OCI-LY1 (cell line): ENCODE measurements around the gene PTTG1IP2.

Source experiments
- H2AFZ ChIP-seq: fragments of 200-600 bp; sonication (generic), shearing (Covaris generic); 2 replicates; pipeline ENCODE4 v1.6.0; 2014; ENCODE audit warnings: antibody characterized with exemption, mild to moderate bottlenecking, low read length
- H3F3A ChIP-seq: fragments of 200-600 bp; sonication (generic), shearing (Covaris generic); 2 replicates; pipeline ENCODE4 v1.6.0; 2014; ENCODE audit warnings: mild to moderate bottlenecking, antibody characterized with exemption, low read length, moderate library complexity; ENCODE audit not compliant: insufficient read depth
- H3K27ac ChIP-seq: fragments of 200-600 bp; sonication (generic); 2 replicates; pipeline ENCODE4 v1.5.1; 2014; ENCODE audit warnings: low read length, mixed run types, mild to moderate bottlenecking, low read depth; ENCODE audit not compliant: poor library complexity, severe bottlenecking
- H3K27me3 ChIP-seq: fragments of 200-600 bp; sonication (generic); 2 replicates; pipeline ENCODE4 v1.6.0; 2014; ENCODE audit warnings: antibody characterized with exemption, mild to moderate bottlenecking, low read length, moderate library complexity; ENCODE audit not compliant: insufficient read depth
- H3K36me3 ChIP-seq: fragments of 200-600 bp; sonication (generic); 2 replicates; pipeline ENCODE4 v1.6.1; 2014; ENCODE audit warnings: mild to moderate bottlenecking, antibody characterized with exemption, low read length, moderate library complexity, mixed read lengths; ENCODE audit not compliant: insufficient read depth
- H3K4me1 ChIP-seq: fragments of 200-600 bp; sonication (generic); 2 replicates; pipeline ENCODE4 v1.5.1; 2014; ENCODE audit warnings: mild to moderate bottlenecking, low read length, moderate library complexity; ENCODE audit not compliant: insufficient read depth, severe bottlenecking
- H3K4me2 ChIP-seq: fragments of 200-600 bp; sonication (generic), shearing (Covaris generic); 2 replicates; pipeline ENCODE4 v1.6.1; 2014; ENCODE audit warnings: low read length
- H3K4me3 ChIP-seq: fragments of 200-600 bp; sonication (generic); 2 replicates; pipeline ENCODE4 v1.5.1; 2014; ENCODE audit warnings: low read length, low read depth, mild to moderate bottlenecking, mixed read lengths; ENCODE audit not compliant: poor library complexity, severe bottlenecking
- H3K79me2 ChIP-seq: fragments of 200-600 bp; shearing (Covaris generic); 2 replicates; pipeline ENCODE4 v1.6.1; 2016; ENCODE audit warnings: mixed run types, low read length, mixed read lengths; ENCODE audit not compliant: insufficient read depth
- H3K9ac ChIP-seq: fragments of 200-600 bp; sonication (generic), shearing (Covaris generic); 2 replicates; pipeline ENCODE4 v1.6.1; 2014; ENCODE audit warnings: mild to moderate bottlenecking, low read length, mixed read lengths
- H3K9me2 ChIP-seq: fragments of 200-600 bp; sonication (generic), shearing (Covaris generic); 2 replicates; pipeline ENCODE4 v1.6.1; 2014; ENCODE audit warnings: low read depth, mild to moderate bottlenecking, low read length, mixed read lengths
- H3K9me3 ChIP-seq: fragments of 200-600 bp; shearing (Covaris generic); 2 replicates; pipeline ENCODE4 v1.6.1; 2014; ENCODE audit warnings: low read length, mixed read lengths
- H4K20me1 ChIP-seq: fragments of 200-600 bp; sonication (generic), shearing (Covaris generic); 2 replicates; pipeline ENCODE4 v1.6.0; 2016; ENCODE audit warnings: mild to moderate bottlenecking, low read length; ENCODE audit not compliant: insufficient read depth
- CTCF ChIP-seq: fragments of 200-600 bp; sonication (generic), shearing (Covaris generic); IDR thresholded peaks from 2 replicates; pipeline ENCODE4 v1.5.1; 2017; ENCODE audit warnings: mild to moderate bottlenecking, antibody characterized with exemption, low read length, moderate library complexity, mixed read lengths
- EZH2 ChIP-seq: fragments of 200-600 bp; sonication (generic), shearing (Covaris generic); IDR thresholded peaks from 2 replicates; pipeline ENCODE4 v1.8.0; 2017; ENCODE audit warnings: borderline replicate concordance, mixed run types, mild to moderate bottlenecking, antibody characterized with exemption, low read length, moderate library complexity, mixed read lengths

Gene PTTG1IP2

GRCh38 chr7:90433221-90433620 lies 36.2 kb upstream of the PTTG1IP2 start:
- Histone ChIP-seq H3K9me2 (no peaks in the 10 kb centered on the region), H3K4me2 (no peak overlapping the region), H2AFZ (no peak overlapping the region), H3K79me2 (no peaks in the 10 kb centered on the region), H4K20me1 (no peaks in the 10 kb centered on the region), H3K4me1 (no peaks in the 10 kb centered on the region), H3F3A (no peaks in the 10 kb centered on the region), H3K27me3 (no peaks in the 10 kb centered on the region), H3K4me3 (no peak overlapping the region), H3K36me3 (no peaks in the 10 kb centered on the region), H3K9me3 (peaks cover 13% of the 10 kb centered on the region; the same call in 1 of the 2 replicates), H3K27ac (no peak overlapping the region), H3K9ac (no peak overlapping the region)
- TF ChIP-seq EZH2 (no peak), CTCF (no peak)

- Histone ChIP-seq H3K4me2 (no peak overlapping the region), H3K27me3 (no peaks in the 10 kb centered on the region), H2AFZ (no peak overlapping the region), H3F3A (no peaks in the 10 kb centered on the region), H3K4me1 (no peaks in the 10 kb centered on the region), H3K4me3 (no peak overlapping the region), H3K9me2 (no peaks in the 10 kb centered on the region), H3K9me3 (no peaks in the 10 kb centered on the region), H4K20me1 (no peaks in the 10 kb centered on the region), H3K36me3 (no peaks in the 10 kb centered on the region), H3K79me2 (no peaks in the 10 kb centered on the region), H3K9ac (no peak overlapping the region), H3K27ac (no peak overlapping the region)
- TF ChIP-seq EZH2 (no peak), CTCF (no peak)
Measured at GRCh38 chr7:90445633-90446032, 23.8 kb upstream of the PTTG1IP2 start.

GRCh38 chr7:90446137-90446899 lies 23.1 kb upstream of the PTTG1IP2 start:
- no peak overlapping the region for H3K4me3 ChIP-seq
- TF ChIP-seq EZH2 (no peak), CTCF (no peak)
- no peaks in the 10 kb centered on the region for H3K27me3 ChIP-seq

More at GRCh38 chr7:90446137-90446899, 23.1 kb upstream of the PTTG1IP2 start:
- H3F3A ChIP-seq = no peaks in the 10 kb centered on the region
- no peaks in the 10 kb centered on the region for H3K36me3 ChIP-seq
- no peak overlapping the region for H3K27ac ChIP-seq
- no peaks in the 10 kb centered on the region for H3K9me3 ChIP-seq
- H3K79me2 ChIP-seq = no peaks in the 10 kb centered on the region
- H2AFZ ChIP-seq = no peak overlapping the region
- no peak overlapping the region for H3K9ac ChIP-seq
- H3K4me2 ChIP-seq = no peak overlapping the region
- no peaks in the 10 kb centered on the region for H4K20me1 ChIP-seq
- no peaks in the 10 kb centered on the region for H3K9me2 ChIP-seq
- no peaks in the 10 kb centered on the region for H3K4me1 ChIP-seq
